HAP-1 (cell line): ENCODE data around the gene SFRP2.

Experiments used
- DNase-seq, 2 experiments: peaks; one replicate each; pipeline ENCODE4 v3.0.0-alpha.2; 2016 to 2020; ENCODE audit warnings: low spot score in 2 of 2
- H3K27me3 ChIP-seq: fragments of 250-450 bp; sonication (Bioruptor Pico); 2 replicates; pipeline ENCODE4 v1.5.1; 2020; ENCODE audit warnings: low read depth, mild to moderate bottlenecking, moderate library complexity
- H3K36me3 ChIP-seq: fragments of 250-450 bp; sonication (Bioruptor Pico); replicated peaks from 2 replicates; pipeline ENCODE4 v1.5.1; 2020; ENCODE audit warnings: mild to moderate bottlenecking
- H3K4me1 ChIP-seq: fragments of 250-450 bp; sonication (Bioruptor Pico); 2 replicates; pipeline ENCODE4 v1.5.1; 2020; ENCODE audit warnings: mild to moderate bottlenecking
- H3K4me3 ChIP-seq: fragments of 250-450 bp; sonication (Bioruptor Pico); 2 replicates; pipeline ENCODE4 v1.5.1; 2020; ENCODE audit warnings: mild to moderate bottlenecking, moderate library complexity
- H3K9me3 ChIP-seq: fragments of 250-450 bp; sonication (Bioruptor Pico); 2 replicates; pipeline ENCODE4 v1.5.1; 2020; ENCODE audit warnings: mild to moderate bottlenecking, moderate library complexity
- in situ Hi-C: fragments of 300-500 bp; cut with MboI; formaldehyde crosslinking; loops from 3 replicates; pipeline ENCODE4 v1.14.3; 2020; ENCODE audit warnings: low sequenced_read_pairs, inconsistent platforms, mixed read lengths

Gene SFRP2, protein sequence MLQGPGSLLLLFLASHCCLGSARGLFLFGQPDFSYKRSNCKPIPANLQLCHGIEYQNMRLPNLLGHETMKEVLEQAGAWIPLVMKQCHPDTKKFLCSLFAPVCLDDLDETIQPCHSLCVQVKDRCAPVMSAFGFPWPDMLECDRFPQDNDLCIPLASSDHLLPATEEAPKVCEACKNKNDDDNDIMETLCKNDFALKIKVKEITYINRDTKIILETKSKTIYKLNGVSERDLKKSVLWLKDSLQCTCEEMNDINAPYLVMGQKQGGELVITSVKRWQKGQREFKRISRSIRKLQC

DNA sequence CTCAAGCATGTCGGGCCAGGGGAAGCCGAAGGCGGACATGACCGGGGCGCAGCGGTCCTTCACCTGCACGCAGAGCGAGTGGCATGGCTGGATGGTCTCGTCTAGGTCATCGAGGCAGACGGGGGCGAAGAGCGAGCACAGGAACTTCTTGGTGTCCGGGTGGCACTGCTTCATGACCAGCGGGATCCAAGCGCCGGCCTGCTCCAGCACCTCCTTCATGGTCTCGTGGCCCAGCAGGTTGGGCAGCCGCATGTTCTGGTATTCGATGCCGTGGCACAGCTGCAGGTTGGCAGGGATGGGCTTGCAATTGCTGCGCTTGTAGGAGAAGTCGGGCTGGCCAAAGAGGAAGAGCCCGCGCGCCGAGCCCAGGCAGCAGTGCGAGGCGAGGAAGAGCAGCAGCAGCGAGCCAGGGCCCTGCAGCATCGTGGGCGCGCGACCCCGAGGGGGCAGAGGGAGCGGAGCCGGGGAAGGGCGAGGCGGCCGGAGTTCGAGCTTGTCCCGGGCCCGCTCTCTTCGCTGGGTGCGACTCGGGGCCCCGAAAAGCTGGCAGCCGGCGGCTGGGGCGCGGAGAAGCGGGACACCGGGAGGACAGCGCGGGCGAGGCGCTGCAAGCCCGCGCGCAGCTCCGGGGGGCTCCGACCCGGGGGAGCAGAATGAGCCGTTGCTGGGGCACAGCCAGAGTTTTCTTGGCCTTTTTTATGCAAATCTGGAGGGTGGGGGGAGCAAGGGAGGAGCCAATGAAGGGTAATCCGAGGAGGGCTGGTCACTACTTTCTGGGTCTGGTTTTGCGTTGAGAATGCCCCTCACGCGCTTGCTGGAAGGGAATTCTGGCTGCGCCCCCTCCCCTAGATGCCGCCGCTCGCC is at the start of gene SFRP2:
Gene SFRP2 (minus strand): TSS at position 671 of the 864 bp plus-strand sequence. CDS start 248 bp downstream, at position 423.
- H3K4me3 ChIP-seq: no peak within 1 kb of the TSS
- DNase-seq: no peak

GRCh38 chr4:153838564-153838963 is 49.7 kb upstream of the SFRP2 start:
- Histone ChIP-seq H3K4me3 (no peak overlapping the region), H3K4me1 (peaks cover 6% of the 10 kb centered on the region; the same call in 1 of the 2 replicates), H3K9me3 (no peaks in the 10 kb centered on the region), H3K27me3 (0 out of 2 replicates have a peak, but pooled peaks cover 3% of the 10 kb centered on the region), H3K36me3 (no peaks in the 10 kb centered on the region)
- in situ Hi-C loops: no loop called here
- DNase-seq: no peak

More for the DNA sequence above, at the start of gene SFRP2:
- in situ Hi-C loops: loop anchor here (25.0 kb wide), 1 partner anchor 524 kb away; no protein-coding TSS in a partner anchor
- Histone ChIP-seq H3K4me1 (no peaks in the 10 kb centered on the region; the same call in 1 of the 2 replicates), H3K9me3 (no peaks in the 10 kb centered on the region), H3K36me3 (no peaks in the 10 kb centered on the region), H3K27me3 (peaks cover 5% of the 10 kb centered on the region)

DNA sequence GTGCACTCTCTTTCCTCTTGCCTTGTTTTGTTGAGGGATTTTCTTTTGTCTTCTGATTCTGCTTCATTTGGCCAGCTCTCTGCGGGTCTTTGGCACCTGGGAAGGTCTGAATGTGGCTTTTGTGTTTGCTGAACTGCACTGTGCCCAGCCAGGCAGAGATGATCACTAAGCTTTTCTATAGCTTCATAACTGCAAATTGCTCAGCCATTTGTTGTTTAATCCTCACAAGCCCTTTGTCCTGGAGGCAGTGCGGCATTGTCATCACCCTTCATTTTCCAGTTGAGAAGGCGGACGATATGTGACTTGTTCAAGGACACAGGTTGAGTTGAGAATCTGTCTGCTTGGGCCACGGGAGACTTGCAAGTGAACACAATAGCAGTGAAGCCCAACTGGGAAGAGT is 46.0 kb upstream of the SFRP2 start:
- Histone ChIP-seq H3K36me3 (no peaks in the 10 kb centered on the region), H3K4me1 (peaks cover 6% of the 10 kb centered on the region; the same call in 1 of the 2 replicates), H3K9me3 (no peaks in the 10 kb centered on the region), H3K27me3 (peaks cover 3% of the 10 kb centered on the region; the same call in 1 of the 2 replicates), H3K4me3 (no peak overlapping the region)
- in situ Hi-C loops: no loop called here
- DNase-seq: peak; percentile 70 to 74

DNA sequence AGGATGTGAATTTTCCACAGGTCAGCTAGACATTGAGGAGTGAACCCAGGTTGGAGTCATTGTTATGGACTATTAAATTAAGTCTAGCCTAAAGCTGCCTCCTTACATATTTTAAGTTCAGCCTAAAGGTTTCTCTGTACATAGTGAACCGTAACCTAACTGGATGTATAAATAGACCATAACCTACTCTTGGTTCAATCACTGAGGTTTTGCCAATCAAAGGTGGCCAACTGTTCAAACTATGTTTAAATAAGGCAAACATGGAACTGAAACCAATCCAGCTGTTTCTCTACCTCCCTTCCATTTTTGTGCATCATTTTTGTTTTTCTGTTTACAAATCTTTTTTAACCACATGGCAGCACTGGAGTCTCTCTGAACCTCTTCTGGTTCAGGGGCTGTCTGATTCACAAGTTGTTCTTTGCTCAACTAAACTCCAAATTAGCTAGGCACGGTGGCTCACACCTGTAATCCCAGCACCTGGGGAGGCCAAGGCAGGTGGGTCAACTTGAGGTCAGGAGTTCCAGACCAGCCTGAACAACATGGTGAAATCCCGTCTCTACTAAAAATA is 43.9 kb upstream of the SFRP2 start:
- no peak for DNase-seq
- no peaks in the 10 kb centered on the region for H3K36me3 ChIP-seq
- H3K9me3 ChIP-seq: no peaks in the 10 kb centered on the region
- H3K4me1 ChIP-seq: peaks cover 6% of the 10 kb centered on the region; the same call in 1 of the 2 replicates
- H3K4me3 ChIP-seq: no peak overlapping the region
- no peaks in the 10 kb centered on the region; the same call in 1 of the 2 replicates for H3K27me3 ChIP-seq
- in situ Hi-C loops: no loop called here

DNA sequence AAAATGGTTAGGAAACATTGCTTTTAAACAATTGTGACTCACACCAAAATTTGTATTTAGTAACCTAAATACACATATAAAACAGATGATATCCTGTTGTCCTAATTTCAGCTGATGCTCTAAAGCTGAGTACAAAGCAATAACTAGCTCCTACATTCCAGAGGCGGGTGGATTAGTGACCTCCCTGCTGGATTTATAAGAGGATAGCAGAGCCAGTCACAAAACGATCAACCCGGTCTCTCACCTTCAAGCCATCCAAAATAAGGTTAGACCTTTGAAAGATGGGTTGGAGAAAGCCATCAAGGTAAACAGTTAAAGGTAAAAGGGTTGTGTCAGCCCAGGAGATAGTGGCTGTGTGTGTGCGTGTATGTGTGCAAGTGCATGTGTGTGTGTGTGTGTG is 43.2 kb upstream of the SFRP2 start:
- DNase-seq: no peak
- no peaks in the 10 kb centered on the region for H3K36me3 ChIP-seq
- H3K4me1 ChIP-seq: peaks cover 6% of the 10 kb centered on the region; the same call in 1 of the 2 replicates
- no peak overlapping the region for H3K4me3 ChIP-seq
- in situ Hi-C loops: no loop called here
- H3K9me3 ChIP-seq: no peaks in the 10 kb centered on the region
- H3K27me3 ChIP-seq: no peaks in the 10 kb centered on the region; the same call in 1 of the 2 replicates

DNA sequence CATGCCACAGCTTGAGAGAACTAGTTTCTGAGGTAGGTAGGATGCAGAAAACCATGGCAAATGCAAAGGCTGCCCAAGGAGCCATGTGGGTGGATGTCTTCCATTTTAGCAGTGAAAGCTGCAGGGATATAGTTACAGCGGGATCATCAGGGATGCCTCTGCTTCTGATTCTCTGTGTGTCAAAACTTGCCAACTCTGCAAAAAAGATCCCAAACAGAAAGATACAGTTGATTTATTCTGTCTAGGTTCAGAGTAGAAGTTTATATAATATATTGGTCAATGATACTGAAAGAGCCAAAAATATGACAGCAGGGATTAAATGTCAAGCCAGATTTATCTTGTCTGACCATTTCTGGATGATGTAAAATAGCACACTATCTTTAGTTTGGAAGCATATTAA is 42.4 kb upstream of the SFRP2 start:
- in situ Hi-C loops: no loop called here
- Histone ChIP-seq H3K4me1 (peaks cover 6% of the 10 kb centered on the region; the same call in 1 of the 2 replicates), H3K36me3 (no peaks in the 10 kb centered on the region), H3K9me3 (no peaks in the 10 kb centered on the region), H3K27me3 (no peaks in the 10 kb centered on the region; the same call in 1 of the 2 replicates), H3K4me3 (no peak overlapping the region)
- no peak for DNase-seq

DNA sequence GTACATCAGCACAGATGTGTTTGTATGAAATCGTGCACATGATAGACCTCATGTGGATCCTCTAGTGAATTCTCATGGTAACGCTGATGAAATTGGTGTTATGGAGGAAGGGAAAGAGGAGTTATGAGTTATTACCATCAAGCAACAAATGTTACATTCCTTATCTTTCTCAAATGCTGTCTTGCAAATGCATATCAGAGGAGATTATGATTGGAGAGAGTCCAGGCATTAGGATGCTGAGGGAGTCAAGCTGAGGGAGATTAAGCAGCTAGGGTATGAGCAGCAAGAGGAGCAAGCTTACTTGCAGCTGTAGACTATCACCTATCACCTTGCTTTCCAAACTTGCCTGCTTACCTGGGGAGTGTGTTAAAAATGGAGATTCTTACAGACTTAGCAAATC is 36.8 kb upstream of the SFRP2 start:
- Histone ChIP-seq H3K36me3 (no peaks in the 10 kb centered on the region), H3K4me3 (no peak overlapping the region), H3K9me3 (no peaks in the 10 kb centered on the region), H3K27me3 (no peaks in the 10 kb centered on the region; the same call in 1 of the 2 replicates), H3K4me1 (no peaks in the 10 kb centered on the region)
- in situ Hi-C loops: no loop called here
- DNase-seq: no peak

- Histone ChIP-seq H3K36me3 (no peaks in the 10 kb centered on the region), H3K4me1 (no peaks in the 10 kb centered on the region), H3K9me3 (no peaks in the 10 kb centered on the region), H3K27me3 (no peaks in the 10 kb centered on the region; the same call in 1 of the 2 replicates), H3K4me3 (no peak overlapping the region)
- in situ Hi-C loops: no loop called here
- no peak for DNase-seq
These were observed 36.2 kb upstream of the SFRP2 start for GRCh38 chr4:153825126-153825525.

GRCh38 chr4:153824501-153824900 is 35.6 kb upstream of the SFRP2 start:
- Histone ChIP-seq H3K4me3 (no peak overlapping the region), H3K36me3 (no peaks in the 10 kb centered on the region), H3K27me3 (no peaks in the 10 kb centered on the region; the same call in 1 of the 2 replicates), H3K9me3 (no peaks in the 10 kb centered on the region), H3K4me1 (no peaks in the 10 kb centered on the region)
- no peak for DNase-seq
- in situ Hi-C loops: no loop called here

- Histone ChIP-seq H3K4me3 (no peak overlapping the region), H3K9me3 (no peaks in the 10 kb centered on the region), H3K27me3 (no peaks in the 10 kb centered on the region), H3K4me1 (no peaks in the 10 kb centered on the region), H3K36me3 (no peaks in the 10 kb centered on the region)
- no peak for DNase-seq
- in situ Hi-C loops: no loop called here
These were observed 34.6 kb upstream of the SFRP2 start for GRCh38 chr4:153823483-153823882.

DNA sequence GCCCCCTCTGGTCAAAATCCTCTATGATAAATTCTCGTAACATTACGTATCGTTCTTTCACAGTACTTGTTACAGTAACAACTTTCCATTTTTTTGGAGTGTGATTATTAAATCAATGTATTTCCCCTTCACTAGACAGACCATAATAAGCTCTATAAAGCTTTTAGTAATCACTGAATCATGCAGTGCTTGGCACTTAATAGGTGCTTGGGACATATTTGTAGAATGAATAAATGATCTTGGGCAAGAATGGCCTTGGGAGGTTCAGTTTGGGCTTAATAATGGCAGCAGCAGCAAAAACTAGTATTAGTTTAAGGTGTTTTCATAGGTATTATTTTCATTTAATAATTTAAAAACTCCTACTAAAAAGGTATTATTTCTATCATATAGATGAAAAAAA is 33.4 kb upstream of the SFRP2 start:
- H3K27me3 ChIP-seq: no peaks in the 10 kb centered on the region
- in situ Hi-C loops: no loop called here
- no peak for DNase-seq
- no peaks in the 10 kb centered on the region for H3K9me3 ChIP-seq
- H3K4me1 ChIP-seq: no peaks in the 10 kb centered on the region
- no peaks in the 10 kb centered on the region for H3K36me3 ChIP-seq
- H3K4me3 ChIP-seq: no peak overlapping the region

- Histone ChIP-seq H3K27me3 (no peaks in the 10 kb centered on the region), H3K36me3 (no peaks in the 10 kb centered on the region), H3K4me1 (no peaks in the 10 kb centered on the region), H3K9me3 (no peaks in the 10 kb centered on the region), H3K4me3 (no peak overlapping the region)
- no peak for DNase-seq
- in situ Hi-C loops: no loop called here
These were observed 28.6 kb upstream of the SFRP2 start for GRCh38 chr4:153817466-153817865.

DNA sequence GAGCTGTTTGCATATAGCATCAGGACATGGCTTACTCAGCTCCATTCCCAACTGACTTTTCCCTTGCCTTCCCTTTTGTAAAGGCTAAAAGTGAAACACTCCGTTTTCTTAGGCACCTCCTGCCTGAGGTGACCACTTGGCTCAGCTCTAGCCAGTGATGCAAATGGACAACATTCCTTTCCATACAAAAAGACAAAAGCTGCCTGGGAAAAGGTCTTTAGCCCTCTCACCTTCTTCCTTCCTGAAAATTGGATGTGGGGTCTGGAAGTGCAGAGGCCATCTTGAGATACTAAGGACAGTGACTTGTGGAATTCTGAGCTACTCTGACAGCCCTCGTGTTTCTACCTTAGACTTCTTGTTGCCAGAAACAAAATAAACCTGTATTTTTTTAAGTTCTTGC is 27.7 kb upstream of the SFRP2 start:
- DNase-seq: no peak
- Histone ChIP-seq H3K4me1 (no peaks in the 10 kb centered on the region), H3K4me3 (no peak overlapping the region), H3K36me3 (no peaks in the 10 kb centered on the region), H3K27me3 (no peaks in the 10 kb centered on the region), H3K9me3 (no peaks in the 10 kb centered on the region)
- in situ Hi-C loops: no loop called here
